Erythroblast (primary cell): ENCODE data around the gene OR4C6.

Source experiments
- DNase-seq, 2 experiments: peaks; one replicate each; lab custom pipeline; 2025; lab: John Stamatoyannopoulos, UW
- GATA1 ChIP-seq: IDR thresholded peaks from 2 replicates; pipeline ENCODE4 v1.6.1; 2011; ENCODE audit warnings: low read depth, mild to moderate bottlenecking, control low read depth, low read length, moderate library complexity
- POLR2A ChIP-seq: IDR thresholded peaks from 2 replicates; pipeline ENCODE4 v1.6.1; 2011; ENCODE audit warnings: mild to moderate bottlenecking, low read length

Gene OR4C6

GRCh38 chr11:55661901-55662300 is at the start of gene OR4C6:
OR4C6 (plus strand) TSS chr11:55662201; CDS start chr11:55665167, 2,966 bp downstream.
- no peak for DNase-seq
- TF ChIP-seq GATA1 (no peak), POLR2A (no peak)

GRCh38 chr11:55624531-55624930 is 37.5 kb upstream of the OR4C6 start:
- TF ChIP-seq POLR2A (no peak), GATA1 (no peak)
- no peak for DNase-seq

- DNase-seq: no peak
- no peak for TF ChIP-seq GATA1
- no peak for TF ChIP-seq POLR2A
Measured at GRCh38 chr11:55634813-55635212, 27.2 kb upstream of the OR4C6 start, which contains the start of gene OR4P4. OR4P4 (plus strand) TSS chr11:55635113.

GRCh38 chr11:55648027-55648426 is 14.0 kb upstream of the OR4C6 start, which contains the start of gene OR4S2:
OR4S2 (plus strand) TSS chr11:55648327; CDS start chr11:55650904, 2,577 bp downstream.
- DNase-seq: no peak
- TF ChIP-seq GATA1: no peak
- no peak for TF ChIP-seq POLR2A

GRCh38 chr11:55652560-55652959 is 9.4 kb upstream of the OR4C6 start:
- TF ChIP-seq POLR2A: no peak
- no peak for TF ChIP-seq GATA1
- no peak for DNase-seq

GRCh38 chr11:55655096-55655495 is 6.9 kb upstream of the OR4C6 start:
- no peak for DNase-seq
- no peak for TF ChIP-seq POLR2A
- TF ChIP-seq GATA1: no peak

GRCh38 chr11:55658031-55658573 is 3.9 kb upstream of the OR4C6 start:
- TF ChIP-seq GATA1 (no peak), POLR2A (no peak)
- no peak for DNase-seq

GRCh38 chr11:55658608-55659007 is 3.4 kb upstream of the OR4C6 start:
- no peak for TF ChIP-seq GATA1
- TF ChIP-seq POLR2A: no peak
- no peak for DNase-seq

GRCh38 chr11:55669376-55669775 is 7.4 kb downstream of the OR4C6 start:
- DNase-seq: no peak
- TF ChIP-seq POLR2A (no peak), GATA1 (no peak)

GRCh38 chr11:55673860-55674259 is 11.9 kb downstream of the OR4C6 start:
- TF ChIP-seq POLR2A: no peak
- TF ChIP-seq GATA1: no peak
- no peak for DNase-seq

- TF ChIP-seq POLR2A (no peak), GATA1 (no peak)
Measured at GRCh38 chr11:55697817-55698216, 35.8 kb downstream of the OR4C6 start.

GRCh38 chr11:55701429-55701828 is 39.4 kb downstream of the OR4C6 start:
- TF ChIP-seq GATA1 (no peak), POLR2A (no peak)
- no peak for DNase-seq

More at GRCh38 chr11:55697817-55698216, 35.8 kb downstream of the OR4C6 start:
- DNase-seq: no peak

- DNase-seq: peak; percentile 22 to 47
- TF ChIP-seq POLR2A (no peak), GATA1 (no peak)
Measured at GRCh38 chr11:55707029-55707428, 45.0 kb downstream of the OR4C6 start.

GRCh38 chr11:55714982-55715888 is 53.2 kb downstream of the OR4C6 start:
- DNase-seq: peak in 1 of 2 experiments; percentile 2
- TF ChIP-seq GATA1: no peak
- TF ChIP-seq POLR2A: no peak
